H1 (cell line): ENCODE data around the gene ADCY5.

Experiments used
- CTCF ChIP-seq, 3 experiments: IDR thresholded peaks; 1 replicate in 2 of 3; 2 replicates in 1 of 3; pipeline versions ENCODE4 v1.5.1 to v1.6.1; 2011; ENCODE audit warnings: low read length in 3 of 3, mild to moderate bottlenecking in 3 of 3, inconsistent platforms in 2 of 3, low read depth in 1 of 3, moderate library complexity in 1 of 3; ENCODE audit not compliant: insufficient read depth in 1 of 3; ENCODE audit errors: control extremely low read depth in 1 of 3
- KDM5A ChIP-seq: fragments of 200-600 bp; IDR thresholded peaks from 2 replicates; pipeline ENCODE4 v1.7.1; 2012; ENCODE audit warnings: mild to moderate bottlenecking, low read length, inconsistent platforms, mixed read lengths
- POLR2A ChIP-seq, 2 experiments: IDR thresholded peaks; 1 replicate in 1 of 2; 2 replicates in 1 of 2; pipeline ENCODE4 v1.6.1; 2011; ENCODE audit warnings: low read depth in 2 of 2, low read length in 2 of 2, mild to moderate bottlenecking in 2 of 2; ENCODE audit errors: control extremely low read depth in 1 of 2
- POLR2AphosphoS5 ChIP-seq: IDR thresholded peaks from 2 replicates; pipeline ENCODE4 v1.6.1; 2011; ENCODE audit warnings: low read depth, low read length
- RAD21 ChIP-seq, 2 experiments: IDR thresholded peaks in 1 of 2; conservative IDR thresholded peaks in 1 of 2; 2 replicates each; pipeline ENCODE4 v1.6.1; 2011; ENCODE audit warnings: low read depth in 2 of 2, low read length in 2 of 2, improper control_type of control experiment in 1 of 2, inconsistent platforms in 1 of 2, mild to moderate bottlenecking in 1 of 2, moderate library complexity in 1 of 2
- RFX5 ChIP-seq: IDR thresholded peaks from 2 replicates; pipeline ENCODE4 v1.6.1; 2011; ENCODE audit warnings: low read depth, low read length, improper control_type of control experiment, borderline replicate concordance
- SRF ChIP-seq: IDR thresholded peaks from 2 replicates; pipeline ENCODE4 v1.6.1; 2011; ENCODE audit warnings: mild to moderate bottlenecking, low read depth, low read length, moderate library complexity
- SUZ12 ChIP-seq: fragments of 200-600 bp; sonication (generic); IDR thresholded peaks from 2 replicates; pipeline ENCODE4 v1.6.1; 2012; ENCODE audit warnings: mild to moderate bottlenecking, inconsistent platforms, low read length, moderate library complexity, mixed read lengths

- TF ChIP-seq CTCF (IDR thresholded peaks at IDR 0.05; ENCODE audit: control extremely low read depth in 1 of 3, insufficient read depth in 1 of 3, low read depth in 1 of 3, low read length in 3 of 3): no peak
- no peak for TF ChIP-seq POLR2AphosphoS5
- no peak for TF ChIP-seq SRF
- TF ChIP-seq POLR2A (IDR thresholded peaks at IDR 0.05; ENCODE audit: control extremely low read depth in 1 of 2, low read depth in 2 of 2, low read length in 2 of 2): no peak
- no peak for TF ChIP-seq SUZ12
- no peak for TF ChIP-seq KDM5A
- TF ChIP-seq RFX5: no peak
- TF ChIP-seq RAD21 (IDR thresholded peaks at IDR 0.05 in 1 of 2, conservative IDR thresholded peaks at IDR 0.05 in 1 of 2; ENCODE audit: low read depth in 2 of 2, low read length in 2 of 2): no peak
Measured at GRCh38 chr3:123294296-123294938, 154.5 kb downstream of the ADCY5 start.
